AG20443 (cell line): ENCODE measurements around the gene CD1B.
"Not testable (repeated sequence)": the region's sequence is repeated elsewhere in the genome, so short reads cannot be mapped to it uniquely, and the experiment has no call there.

Source experiments
- DNase-seq: peaks from one replicate; pipeline ENCODE4 v3.0.0; 2012; ENCODE audit warnings: low spot score, mixed read lengths

CD1B gene

GRCh38 chr1:158328426-158328825 lies 2.9 kb downstream of the CD1B start:
- DNase-seq, result no peak

- no peak for DNase-seq
These were observed 3.9 kb downstream of the CD1B start for GRCh38 chr1:158327481-158327880.

DNA sequence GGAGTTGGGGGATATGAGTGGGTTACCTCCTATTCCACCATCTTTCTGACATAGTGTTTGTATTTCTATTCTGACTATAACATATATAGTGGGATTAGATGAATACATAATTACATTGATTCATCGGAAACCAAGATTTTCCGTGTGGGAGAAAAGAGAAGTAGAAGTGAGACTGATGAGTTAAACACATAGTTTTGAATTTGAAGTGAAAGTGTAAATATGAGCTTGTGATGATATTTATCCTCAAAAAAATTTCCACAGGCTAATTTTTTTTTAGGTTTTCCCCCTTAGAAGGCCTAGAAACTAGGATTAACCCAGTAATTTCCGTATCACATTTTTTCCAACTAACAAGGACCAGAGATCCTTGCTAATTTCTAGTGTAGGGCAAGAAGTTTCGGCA lies 6.9 kb downstream of the CD1B start:
- DNase-seq, result no peak

DNA sequence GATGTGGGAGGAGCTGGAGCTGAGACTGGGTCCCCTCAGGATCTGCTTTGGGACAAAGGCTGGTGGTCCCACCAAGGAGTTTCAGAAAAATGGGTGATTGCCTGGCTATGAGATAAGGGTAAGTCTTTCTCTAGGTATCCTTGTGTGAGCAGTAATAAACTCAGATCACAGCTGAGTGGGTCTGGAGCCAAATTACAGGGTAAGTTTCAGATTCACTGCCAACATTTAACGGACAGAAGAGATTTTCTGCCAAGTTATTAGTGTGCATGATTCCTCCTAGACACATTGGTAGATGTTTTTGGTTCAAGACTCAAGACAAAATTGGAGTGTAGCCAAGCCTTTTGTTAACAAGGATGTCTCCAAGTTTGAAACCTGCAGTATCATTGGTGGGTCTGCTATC lies 7.5 kb downstream of the CD1B start:
- DNase-seq, result no peak

DNA sequence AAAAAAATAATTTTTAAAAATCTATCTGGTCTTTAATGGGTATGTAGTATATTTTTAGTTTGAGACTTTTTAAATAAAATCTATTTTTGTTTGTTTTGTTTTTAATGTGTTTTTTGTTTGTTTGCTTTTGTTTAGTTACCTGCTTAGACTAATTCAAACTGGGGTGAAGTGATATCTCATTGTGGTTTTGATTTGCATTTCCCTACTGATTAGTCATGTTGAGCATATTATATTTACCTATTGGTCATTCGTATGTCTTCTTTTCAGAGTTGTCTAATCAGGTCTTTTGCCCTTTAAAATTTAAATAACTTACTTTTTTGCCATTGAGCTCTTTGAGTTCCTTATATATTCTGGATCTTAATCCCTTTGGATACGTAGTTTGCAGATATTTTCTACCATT lies 20.3 kb downstream of the CD1B start:
- DNase-seq, result no peak

GRCh38 chr1:158310623-158311022 lies 20.7 kb downstream of the CD1B start:
- no peak for DNase-seq

- DNase-seq, result no peak
These were observed 35.5 kb downstream of the CD1B start for GRCh38 chr1:158295791-158296190.

- DNase-seq, result no peak
These were observed 40.9 kb downstream of the CD1B start for GRCh38 chr1:158290321-158290844.

- no peak for DNase-seq
These were observed 41.5 kb downstream of the CD1B start, which contains the start of gene CD1C for GRCh38 chr1:158289811-158290210. TSS of gene CD1C (plus strand) at chr1:158289923. CDS start at chr1:158290065, 142 bp downstream.

- DNase-seq, result no peak
These were observed 44.4 kb downstream of the CD1B start for GRCh38 chr1:158286941-158287346.

- no peak for DNase-seq
These were observed 44.8 kb downstream of the CD1B start for GRCh38 chr1:158286487-158286886.

GRCh38 chr1:158285756-158286241 lies 45.5 kb downstream of the CD1B start:
- no peak for DNase-seq

DNA sequence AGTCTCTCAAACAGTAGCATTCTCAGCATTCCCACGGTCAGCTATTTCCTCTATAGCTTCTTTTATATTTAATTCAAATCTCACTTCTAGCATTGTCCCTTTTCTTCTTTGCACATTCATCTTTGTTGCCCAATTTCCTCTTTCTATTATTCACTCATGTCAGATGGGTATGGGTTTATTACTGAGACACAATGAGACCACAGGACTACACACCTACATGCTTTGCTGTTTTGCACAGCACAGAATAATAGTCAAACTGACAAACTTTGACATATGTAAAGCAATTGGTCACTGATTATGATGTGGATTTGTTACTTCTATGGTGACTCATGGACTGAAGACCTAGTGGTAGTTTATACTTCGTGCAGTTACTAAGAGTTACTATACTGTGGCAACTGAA lies 47.4 kb downstream of the CD1B start:
- no peak for DNase-seq

GRCh38 chr1:158282421-158282820 lies 48.9 kb downstream of the CD1B start:
- DNase-seq, result not testable (repeated sequence)
